ENCODE data around the gene DNAI4.

DNA sequence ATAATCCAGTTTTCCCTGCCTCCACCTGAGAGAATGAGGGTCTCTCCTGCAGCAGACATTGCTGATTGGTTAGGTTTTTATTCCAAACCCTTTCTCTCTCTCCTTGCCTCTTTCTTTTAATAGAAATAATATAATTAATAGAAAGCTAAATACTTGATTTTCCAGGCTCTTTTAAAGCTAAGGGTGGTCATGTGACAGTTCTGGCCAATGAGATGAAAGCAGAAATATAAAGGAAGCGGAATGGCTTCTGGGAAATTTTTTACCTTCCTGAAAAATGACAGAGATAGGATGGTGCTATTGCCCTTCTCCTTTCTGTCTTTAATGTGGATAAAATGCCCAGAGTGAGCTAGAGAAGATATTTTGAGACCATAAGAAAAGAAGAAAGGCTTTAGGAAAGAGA lies 35.6 kb downstream of the DNAI4 start:
- TF ChIP-seq, protein P1, sequence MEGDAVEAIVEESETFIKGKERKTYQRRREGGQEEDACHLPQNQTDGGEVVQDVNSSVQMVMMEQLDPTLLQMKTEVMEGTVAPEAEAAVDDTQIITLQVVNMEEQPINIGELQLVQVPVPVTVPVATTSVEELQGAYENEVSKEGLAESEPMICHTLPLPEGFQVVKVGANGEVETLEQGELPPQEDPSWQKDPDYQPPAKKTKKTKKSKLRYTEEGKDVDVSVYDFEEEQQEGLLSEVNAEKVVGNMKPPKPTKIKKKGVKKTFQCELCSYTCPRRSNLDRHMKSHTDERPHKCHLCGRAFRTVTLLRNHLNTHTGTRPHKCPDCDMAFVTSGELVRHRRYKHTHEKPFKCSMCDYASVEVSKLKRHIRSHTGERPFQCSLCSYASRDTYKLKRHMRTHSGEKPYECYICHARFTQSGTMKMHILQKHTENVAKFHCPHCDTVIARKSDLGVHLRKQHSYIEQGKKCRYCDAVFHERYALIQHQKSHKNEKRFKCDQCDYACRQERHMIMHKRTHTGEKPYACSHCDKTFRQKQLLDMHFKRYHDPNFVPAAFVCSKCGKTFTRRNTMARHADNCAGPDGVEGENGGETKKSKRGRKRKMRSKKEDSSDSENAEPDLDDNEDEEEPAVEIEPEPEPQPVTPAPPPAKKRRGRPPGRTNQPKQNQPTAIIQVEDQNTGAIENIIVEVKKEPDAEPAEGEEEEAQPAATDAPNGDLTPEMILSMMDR (IDR thresholded peaks at IDR 0.05) = no peak
- TF ChIP-seq POLR2A (IDR thresholded peaks at IDR 0.05) = no peak
